Osteoblast (primary cell): ENCODE results near the gene LBX1. TPM values are rescaled to one million over a fixed set of nuclear protein-coding genes. Genes with fewer than 3 reads are reported as not detected.

ENCODE experiments used
- DNase-seq: peaks from one replicate; pipeline ENCODE4 v3.0.0; 2011; ENCODE audit warnings: low spot score, mixed read lengths; ENCODE audit not compliant: insufficient read length; ENCODE audit errors: missing footprints
- H2AFZ ChIP-seq: 2 replicates; pipeline ENCODE4 v1.6.0; 2011; ENCODE audit warnings: mild to moderate bottlenecking, low read length
- H3K27ac ChIP-seq: 2 replicates; pipeline ENCODE4 v1.5.1; 2011; ENCODE audit warnings: mild to moderate bottlenecking, low read depth, low read length, moderate library complexity
- H3K27me3 ChIP-seq: 2 replicates; pipeline ENCODE4 v1.6.0; 2012; ENCODE audit warnings: mild to moderate bottlenecking, control low read depth, inconsistent platforms, low read length, moderate library complexity; ENCODE audit not compliant: insufficient read depth
- H3K36me3 ChIP-seq: 2 replicates; pipeline ENCODE4 v1.5.1; 2011; ENCODE audit warnings: mild to moderate bottlenecking, low read length, control low read depth, moderate library complexity; ENCODE audit not compliant: insufficient read depth
- H3K4me1 ChIP-seq: 2 replicates; pipeline ENCODE4 v1.5.1; 2011; ENCODE audit warnings: mild to moderate bottlenecking, low read length, control low read depth, moderate library complexity; ENCODE audit not compliant: insufficient read depth
- H3K4me2 ChIP-seq: 2 replicates; pipeline ENCODE4 v1.6.0; 2011; ENCODE audit warnings: mild to moderate bottlenecking, low read length; ENCODE audit not compliant: insufficient read depth
- H3K4me3 ChIP-seq: fragments of 200-600 bp; sonication (generic); 3 replicates; pipeline ENCODE4 v1.5.1; 2012; ENCODE audit warnings: mild to moderate bottlenecking, low read length, inconsistent platforms; ENCODE audit not compliant: insufficient read depth
- H3K79me2 ChIP-seq: 2 replicates; pipeline ENCODE4 v1.6.0; 2012; ENCODE audit warnings: mild to moderate bottlenecking, low read length, control low read depth, inconsistent platforms; ENCODE audit not compliant: insufficient read depth
- H3K9me3 ChIP-seq: 2 replicates; pipeline ENCODE4 v1.5.1; 2011; ENCODE audit warnings: low read depth, low read length, control low read depth
- H4K20me1 ChIP-seq: 2 replicates; pipeline ENCODE4 v1.6.0; 2012; ENCODE audit warnings: mild to moderate bottlenecking, low read length, control low read depth; ENCODE audit not compliant: insufficient read depth
- total RNA-seq: library from RNA; depleted of rRNA; stranded (reverse); fragments of >200 nt; gene quantifications from 2 replicates; pipeline ENCODE4 v1.2.3, GENCODE V29; 2012
- TF ChIP-seq, protein P1 (sequence below): IDR thresholded peaks from 2 replicates; pipeline ENCODE4 v1.5.1; 2011; ENCODE audit warnings: mild to moderate bottlenecking, low read depth, low read length, moderate library complexity; ENCODE audit errors: extremely low read depth

LBX1 gene
- total RNA-seq, 1 donor = not detected

DNA sequence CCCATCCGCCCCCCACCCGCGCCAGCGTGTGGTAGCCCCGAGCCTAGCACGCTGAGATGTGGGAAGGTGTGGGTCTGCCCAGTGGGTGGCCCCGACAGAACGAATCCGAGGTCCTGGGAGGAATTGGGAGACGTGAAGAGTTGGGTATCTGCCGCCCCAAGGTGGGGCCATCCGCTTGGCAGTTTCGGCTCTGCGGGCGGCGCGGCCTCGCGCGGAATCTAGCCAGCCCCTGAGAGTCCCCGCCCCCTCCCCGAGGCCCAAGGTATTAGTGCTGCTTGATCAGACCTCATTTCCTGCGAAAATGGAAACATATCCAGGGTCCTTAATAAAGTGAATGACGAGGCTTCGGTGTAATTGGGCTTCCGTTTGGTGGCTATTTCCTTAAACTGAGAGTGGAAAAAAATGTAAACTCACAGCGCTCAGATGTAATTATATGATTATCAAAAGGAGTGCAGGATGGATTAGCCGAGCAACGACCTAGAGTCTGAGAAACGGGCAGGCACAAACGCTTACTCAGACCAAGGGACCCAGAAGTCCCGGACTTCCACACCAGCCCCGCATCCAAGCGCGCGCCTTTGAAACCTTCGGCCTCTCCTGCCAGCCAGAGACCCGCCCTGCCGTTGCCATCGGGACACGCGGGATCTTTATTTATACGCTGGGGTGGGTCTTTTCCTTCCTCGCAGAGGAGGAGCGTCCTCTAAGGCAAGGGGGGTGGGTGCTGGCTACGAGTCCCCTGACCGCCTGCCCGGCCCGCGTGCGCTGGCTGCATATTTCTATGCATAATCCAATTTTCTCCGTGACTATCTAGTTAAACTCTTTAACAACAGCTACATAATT is 12.8 kb downstream of the LBX1 start:
- Histone ChIP-seq H3K4me1 (peaks cover 6% of the 10 kb centered on the region), H2AFZ (no peak overlapping the region), H3K36me3 (no peaks in the 10 kb centered on the region), H3K9me3 (no peaks in the 10 kb centered on the region), H3K79me2 (no peaks in the 10 kb centered on the region), H4K20me1 (peaks cover 6% of the 10 kb centered on the region), H3K27ac (no peak overlapping the region), H3K4me3 (no peak overlapping the region), H3K27me3 (peaks cover 87% of the 10 kb centered on the region), H3K4me2 (no peak overlapping the region)
- TF ChIP-seq, protein P1, sequence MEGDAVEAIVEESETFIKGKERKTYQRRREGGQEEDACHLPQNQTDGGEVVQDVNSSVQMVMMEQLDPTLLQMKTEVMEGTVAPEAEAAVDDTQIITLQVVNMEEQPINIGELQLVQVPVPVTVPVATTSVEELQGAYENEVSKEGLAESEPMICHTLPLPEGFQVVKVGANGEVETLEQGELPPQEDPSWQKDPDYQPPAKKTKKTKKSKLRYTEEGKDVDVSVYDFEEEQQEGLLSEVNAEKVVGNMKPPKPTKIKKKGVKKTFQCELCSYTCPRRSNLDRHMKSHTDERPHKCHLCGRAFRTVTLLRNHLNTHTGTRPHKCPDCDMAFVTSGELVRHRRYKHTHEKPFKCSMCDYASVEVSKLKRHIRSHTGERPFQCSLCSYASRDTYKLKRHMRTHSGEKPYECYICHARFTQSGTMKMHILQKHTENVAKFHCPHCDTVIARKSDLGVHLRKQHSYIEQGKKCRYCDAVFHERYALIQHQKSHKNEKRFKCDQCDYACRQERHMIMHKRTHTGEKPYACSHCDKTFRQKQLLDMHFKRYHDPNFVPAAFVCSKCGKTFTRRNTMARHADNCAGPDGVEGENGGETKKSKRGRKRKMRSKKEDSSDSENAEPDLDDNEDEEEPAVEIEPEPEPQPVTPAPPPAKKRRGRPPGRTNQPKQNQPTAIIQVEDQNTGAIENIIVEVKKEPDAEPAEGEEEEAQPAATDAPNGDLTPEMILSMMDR = no peak
- DNase-seq = peak; percentile 64

DNA sequence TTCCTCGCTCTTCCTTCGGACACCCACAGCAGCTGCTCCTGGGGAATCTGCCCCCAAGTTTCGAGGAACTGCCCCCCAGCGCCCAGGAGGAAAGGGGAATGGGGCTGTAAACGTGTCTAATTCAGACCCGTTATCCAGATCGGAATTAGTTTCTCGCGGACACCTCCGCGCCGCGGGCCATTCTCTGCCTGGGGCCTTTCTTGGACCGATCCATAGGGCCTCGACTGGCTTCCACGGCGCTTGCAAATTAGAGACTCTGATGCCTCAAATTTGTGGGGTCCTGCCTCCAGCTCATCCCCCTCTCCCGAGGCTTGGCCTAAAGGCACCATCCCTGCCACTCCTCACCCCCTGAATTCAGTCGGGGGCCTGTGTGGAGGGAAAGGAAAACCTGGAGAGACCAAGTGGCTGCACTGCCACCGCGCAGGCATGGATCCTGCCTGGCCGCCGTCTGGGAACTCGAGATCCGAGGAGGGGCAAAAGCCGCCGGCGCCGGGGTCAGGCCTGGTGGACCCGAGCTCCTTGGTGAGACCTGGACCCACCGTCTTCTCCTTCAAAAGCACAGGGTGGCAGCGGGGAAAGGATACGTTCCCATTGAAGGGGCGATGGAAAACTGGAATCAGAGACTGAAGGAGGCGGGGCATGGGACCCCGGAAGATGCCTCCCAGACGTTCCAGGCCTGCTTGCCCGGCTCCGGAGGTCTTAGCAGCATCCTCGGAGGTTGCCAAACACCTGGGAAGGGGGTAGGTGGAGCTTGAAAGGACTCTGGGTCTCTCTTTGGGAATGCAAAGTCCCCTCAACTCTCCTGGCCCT is 13.7 kb downstream of the LBX1 start:
- TF ChIP-seq, protein P1 = no peak
- peaks cover 6% of the 10 kb centered on the region for H4K20me1 ChIP-seq
- H3K9me3 ChIP-seq = no peaks in the 10 kb centered on the region
- no peak for DNase-seq
- no peaks in the 10 kb centered on the region for H3K36me3 ChIP-seq
- H3K27me3 ChIP-seq = peaks cover 87% of the 10 kb centered on the region
- no peaks in the 10 kb centered on the region for H3K79me2 ChIP-seq
- H2AFZ ChIP-seq = no peak overlapping the region
- no peak overlapping the region for H3K27ac ChIP-seq
- peaks cover 6% of the 10 kb centered on the region for H3K4me1 ChIP-seq
- H3K4me2 ChIP-seq = no peak overlapping the region
- no peak overlapping the region for H3K4me3 ChIP-seq

DNA sequence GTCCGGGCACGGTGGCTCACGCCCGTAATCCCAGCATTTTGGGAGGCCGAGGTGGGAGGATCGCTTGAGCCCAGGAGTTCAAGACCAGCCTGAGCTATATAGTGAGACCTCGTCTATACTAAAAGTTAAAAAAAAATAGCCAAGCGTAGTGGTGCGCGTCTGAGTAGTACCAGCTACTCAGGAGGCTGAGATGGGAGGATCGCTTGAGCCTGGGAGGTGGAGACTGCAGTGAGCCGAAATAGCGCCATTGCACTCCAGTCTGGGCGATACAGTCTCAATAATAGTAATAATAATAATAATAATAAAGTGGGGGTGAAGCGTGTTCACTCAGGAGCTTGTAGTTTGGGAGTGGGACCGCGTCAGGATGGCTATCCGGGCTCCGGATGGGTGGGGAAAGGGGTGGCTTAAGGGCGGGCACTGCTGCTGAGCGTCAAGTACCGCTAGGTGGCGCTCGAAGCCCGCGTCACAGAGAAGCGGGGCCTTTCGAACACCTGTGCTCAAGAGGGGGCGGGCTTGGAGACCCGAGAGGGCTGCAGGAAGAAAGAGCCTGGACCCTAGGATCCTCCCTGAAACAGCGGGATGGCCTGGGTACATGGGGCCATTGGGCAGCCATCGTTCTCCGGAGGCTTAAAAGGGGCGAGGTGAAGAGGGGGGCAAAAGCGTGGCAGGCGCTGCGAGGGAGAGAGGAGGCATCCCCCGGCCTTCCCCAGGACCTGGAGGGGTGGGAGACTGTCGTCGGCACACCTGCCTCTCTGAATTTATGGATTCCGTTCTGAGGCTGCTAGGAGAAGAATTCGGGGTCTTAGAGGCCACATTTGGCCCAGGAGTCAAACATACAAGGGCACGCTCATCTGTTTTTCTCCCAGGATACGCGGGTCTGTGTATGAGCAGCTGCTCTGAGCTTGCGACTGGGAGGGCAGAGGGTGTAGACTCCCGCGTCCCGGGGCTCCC is 14.5 kb downstream of the LBX1 start:
- DNase-seq = peak; percentile 93
- peak overlapping the region; percentile 58 for H3K4me3 ChIP-seq
- H3K27me3 ChIP-seq = peaks cover 86% of the 10 kb centered on the region
- TF ChIP-seq, protein P1 = peak; percentile 77
- H3K9me3 ChIP-seq = no peaks in the 10 kb centered on the region
- H2AFZ ChIP-seq = no peak overlapping the region
- peaks cover 6% of the 10 kb centered on the region for H4K20me1 ChIP-seq
- H3K4me1 ChIP-seq = peaks cover 6% of the 10 kb centered on the region
- H3K4me2 ChIP-seq = peak overlapping the region; percentile 76
- no peak overlapping the region for H3K27ac ChIP-seq
- H3K36me3 ChIP-seq = no peaks in the 10 kb centered on the region
- no peaks in the 10 kb centered on the region for H3K79me2 ChIP-seq
